GM12801 (cell line): Measurements from ENCODE around the gene KIAA0232.

ENCODE experiments used
- CTCF ChIP-seq: IDR thresholded peaks from one replicate; pipeline ENCODE4 v1.5.1; 2011; ENCODE audit warnings: control low read depth; ENCODE audit not compliant: insufficient read length; ENCODE audit errors: extremely low read depth

KIAA0232 gene

DNA sequence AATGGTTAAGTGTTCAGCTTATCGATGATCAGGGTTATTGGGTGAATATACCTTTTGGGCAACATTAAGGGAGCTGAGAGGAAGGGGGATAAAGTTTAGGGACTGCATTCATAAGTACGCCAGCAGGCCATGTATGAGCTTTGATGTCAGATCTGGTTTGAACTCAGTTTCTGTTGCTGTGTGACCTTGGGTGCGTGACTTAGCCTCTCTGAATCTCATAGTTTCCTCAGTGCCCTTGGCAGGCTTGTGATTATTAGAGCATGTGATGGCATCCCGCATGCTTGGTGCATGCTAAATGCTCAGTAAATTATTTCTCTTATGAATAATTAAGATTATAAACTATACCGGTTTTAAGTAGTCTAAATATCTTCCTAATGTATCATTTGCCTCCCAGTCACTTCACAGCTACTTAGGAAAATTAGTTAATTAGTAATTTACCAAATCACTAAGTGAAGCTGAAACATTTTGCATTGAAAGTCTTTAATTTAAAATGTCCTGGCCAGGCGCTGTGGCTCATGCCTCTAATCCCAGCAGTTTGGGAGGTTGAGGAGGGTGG lies 130.9 kb downstream of the KIAA0232 start:
- no peak for TF ChIP-seq CTCF

- no peak for TF ChIP-seq CTCF
Observed at GRCh38 chr4:6914448-6914847, 131.9 kb downstream of the KIAA0232 start.

DNA sequence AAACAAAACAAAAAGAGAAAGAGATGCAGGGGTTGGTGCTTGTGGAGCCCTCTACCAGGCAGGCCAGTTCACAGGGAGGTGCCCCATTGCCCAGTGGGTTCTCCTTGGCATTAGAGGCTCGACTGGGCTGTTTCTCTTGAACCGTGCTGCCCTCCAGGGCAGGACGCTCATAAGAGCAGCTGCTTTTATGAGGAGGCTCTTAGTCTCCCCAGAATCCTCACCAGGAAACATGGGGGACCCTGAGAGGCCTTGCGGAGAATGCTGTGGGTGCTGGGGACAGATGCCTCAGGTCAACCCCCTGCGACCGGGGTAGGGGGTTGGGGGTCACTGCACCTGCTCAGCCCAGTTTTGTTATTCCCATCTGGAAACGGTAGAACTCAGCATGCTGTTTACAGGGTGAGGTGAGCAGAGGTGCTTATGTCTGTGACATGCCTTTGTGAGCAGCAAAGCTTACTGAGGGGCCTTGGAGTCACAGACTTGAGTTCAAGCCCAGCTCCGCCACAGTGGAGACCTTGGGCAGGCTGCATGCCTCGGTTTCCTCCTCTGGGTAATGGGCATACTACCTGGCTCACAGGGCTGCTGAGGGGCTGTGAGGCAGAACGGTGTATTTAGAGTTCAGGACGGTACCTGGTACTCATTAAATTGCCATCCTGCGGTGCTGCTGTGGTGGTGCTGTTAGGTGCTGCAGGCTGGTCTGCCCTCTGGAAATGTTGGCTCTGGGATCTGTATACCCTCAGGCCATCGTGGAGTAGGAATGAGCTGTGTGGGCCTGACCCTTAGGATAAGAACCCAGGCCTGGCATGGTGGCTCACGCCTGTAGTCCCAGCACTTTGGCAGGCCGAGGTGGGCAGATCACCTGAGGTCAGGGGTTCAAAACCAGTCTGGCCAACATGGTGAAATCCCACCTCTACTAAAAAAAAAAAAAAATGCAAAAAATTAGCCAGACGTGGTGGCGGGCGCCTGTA lies 132.8 kb downstream of the KIAA0232 start:
- TF ChIP-seq CTCF: no peak

- TF ChIP-seq CTCF: no peak
Observed at GRCh38 chr4:6916069-6916586, 133.6 kb downstream of the KIAA0232 start.

- no peak for TF ChIP-seq CTCF
Observed at GRCh38 chr4:6916587-6917460, 134.3 kb downstream of the KIAA0232 start.

GRCh38 chr4:6917461-6918271 lies 135.1 kb downstream of the KIAA0232 start:
- no peak for TF ChIP-seq CTCF
